GM21381 (cell line): ENCODE measurements around the gene STARD5.
"Not testable (repeated sequence)": the region's sequence is repeated elsewhere in the genome, so short reads cannot be mapped to it uniquely, and the experiment has no call there.

Experiments used
- ATAC-seq: cut with Tn5 transposase; IDR thresholded peaks from one replicate; pipeline ENCODE4 v1.9.1; 2021; ENCODE audit warnings: mild to moderate bottlenecking, moderate library complexity; ENCODE audit not compliant: unreplicated experiment

STARD5 gene

GRCh38 chr15:81337713-81338157 is 13.8 kb upstream of the STARD5 start:
- no peak for ATAC-seq

DNA sequence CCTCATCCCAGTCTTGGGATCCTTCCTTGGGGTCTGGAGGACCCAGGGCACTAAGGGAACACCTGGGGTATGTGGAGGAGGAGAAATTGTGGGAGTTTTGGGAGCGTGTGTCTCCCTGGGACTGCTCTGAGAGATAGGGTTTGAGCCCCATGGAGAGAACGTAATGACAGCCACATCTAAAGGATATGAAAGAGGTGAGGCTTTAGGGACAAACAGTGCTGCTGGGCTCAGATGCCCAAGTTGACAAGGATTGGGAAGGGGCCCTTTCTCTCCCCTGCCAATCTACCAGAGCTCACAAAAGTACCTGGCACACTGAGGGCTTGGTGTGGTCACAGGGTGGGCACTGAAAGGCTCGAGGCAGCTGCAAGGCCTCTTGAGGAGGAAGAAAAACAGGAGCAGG is 13.3 kb upstream of the STARD5 start:
- ATAC-seq: no peak

DNA sequence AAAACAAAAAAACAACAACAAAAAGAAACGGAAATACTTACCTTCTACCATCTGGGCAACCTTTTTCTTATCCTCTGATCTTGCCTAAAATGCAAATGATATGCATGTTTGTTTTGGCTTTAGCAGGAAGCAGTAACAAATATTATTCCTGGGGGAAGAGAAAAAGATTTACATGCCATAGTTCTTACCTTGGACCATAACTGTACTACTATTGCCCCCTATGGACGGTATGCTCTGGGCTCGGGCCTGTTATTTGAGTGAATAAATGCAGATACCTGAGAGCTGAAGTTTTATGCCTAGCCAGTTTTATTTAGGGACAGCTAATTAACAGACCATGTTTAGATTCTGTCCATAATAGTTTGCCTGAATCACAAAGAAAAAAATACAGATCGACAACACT is 12.6 kb upstream of the STARD5 start:
- ATAC-seq: no peak

DNA sequence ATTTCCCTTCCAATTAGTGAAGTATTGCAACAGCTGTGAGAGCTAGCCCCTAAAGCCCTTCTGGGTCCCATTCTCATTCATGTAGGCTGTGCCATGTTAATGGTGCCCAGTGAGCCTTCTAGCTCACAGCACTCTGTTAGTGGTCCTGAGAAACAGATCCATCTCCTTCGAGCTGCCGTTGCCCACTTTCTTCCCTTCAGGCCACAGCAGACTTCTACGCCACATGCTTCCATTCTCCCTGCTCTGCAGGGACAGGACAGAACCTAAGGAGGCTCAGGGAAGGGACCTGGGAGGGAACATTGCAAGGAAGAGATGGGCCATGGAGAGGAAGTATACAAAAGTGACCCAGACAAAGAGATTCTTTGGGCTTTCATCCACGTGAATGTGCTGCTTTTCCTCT is 11.7 kb upstream of the STARD5 start:
- no peak for ATAC-seq

- no peak for ATAC-seq
Measured at GRCh38 chr15:81334768-81335435, 11.0 kb upstream of the STARD5 start.

DNA sequence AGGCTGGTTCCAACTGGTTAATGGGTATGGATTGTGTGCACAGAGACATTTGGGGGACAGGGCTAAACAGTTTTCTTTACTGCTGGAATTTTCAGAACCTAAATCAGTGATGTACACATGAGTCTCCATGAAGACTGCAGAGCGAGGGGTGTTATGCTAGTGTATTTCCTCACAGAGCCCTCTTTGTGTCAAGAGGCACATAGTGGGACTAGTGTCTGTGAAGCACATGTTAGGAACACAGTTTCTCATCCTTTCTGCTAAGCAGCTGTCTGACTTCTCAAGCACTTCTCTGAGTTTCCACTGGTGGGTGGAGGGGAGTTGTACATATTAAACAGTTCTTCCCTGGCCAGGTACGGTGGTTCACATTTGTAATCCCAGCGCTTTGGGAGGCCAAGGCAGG is 9.4 kb upstream of the STARD5 start:
- ATAC-seq: no peak

- no peak for ATAC-seq
Measured at GRCh38 chr15:81332326-81332725, 8.4 kb upstream of the STARD5 start.

DNA sequence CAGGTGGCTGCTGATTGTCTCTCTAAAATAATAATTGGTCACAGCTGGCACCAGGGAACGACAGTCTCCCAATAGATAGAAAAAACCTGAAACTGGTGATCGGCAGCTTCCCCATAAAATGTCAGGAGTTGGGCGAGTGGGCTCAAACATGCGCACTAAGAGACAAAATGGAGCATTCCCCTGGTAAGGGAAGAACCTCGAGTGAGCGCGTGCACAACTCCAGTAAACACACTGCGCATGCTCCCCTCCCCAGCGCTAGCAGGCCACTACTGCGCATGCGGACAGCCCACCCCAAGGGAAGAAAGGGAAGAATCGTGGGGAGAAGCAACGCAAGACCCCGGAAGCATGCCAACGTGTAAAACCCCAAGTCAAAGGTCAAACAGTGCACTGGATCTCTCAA is 7.7 kb upstream of the STARD5 start:
- no peak for ATAC-seq

DNA sequence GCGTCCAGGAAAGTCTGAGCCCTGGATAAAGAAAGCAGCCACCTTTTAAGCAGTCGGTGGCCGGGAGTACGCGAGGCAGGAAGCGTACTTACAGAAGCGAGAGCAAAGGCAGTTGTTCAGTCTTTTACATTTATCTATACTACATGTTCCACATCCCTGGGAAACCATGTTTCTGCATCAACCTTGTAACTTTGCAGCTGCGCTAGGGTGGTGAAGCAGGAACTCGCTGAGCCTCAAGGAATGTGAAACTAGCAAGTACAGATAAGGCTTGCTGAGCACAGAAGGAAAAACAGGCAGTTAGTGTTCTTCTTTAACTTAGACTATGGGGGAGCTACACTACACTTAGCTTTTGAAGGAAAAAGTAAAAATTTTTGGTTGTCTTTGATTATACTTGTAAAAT is 7.2 kb upstream of the STARD5 start:
- ATAC-seq: not testable (repeated sequence)

- no peak for ATAC-seq
Measured at GRCh38 chr15:81330366-81331090, 6.6 kb upstream of the STARD5 start.

DNA sequence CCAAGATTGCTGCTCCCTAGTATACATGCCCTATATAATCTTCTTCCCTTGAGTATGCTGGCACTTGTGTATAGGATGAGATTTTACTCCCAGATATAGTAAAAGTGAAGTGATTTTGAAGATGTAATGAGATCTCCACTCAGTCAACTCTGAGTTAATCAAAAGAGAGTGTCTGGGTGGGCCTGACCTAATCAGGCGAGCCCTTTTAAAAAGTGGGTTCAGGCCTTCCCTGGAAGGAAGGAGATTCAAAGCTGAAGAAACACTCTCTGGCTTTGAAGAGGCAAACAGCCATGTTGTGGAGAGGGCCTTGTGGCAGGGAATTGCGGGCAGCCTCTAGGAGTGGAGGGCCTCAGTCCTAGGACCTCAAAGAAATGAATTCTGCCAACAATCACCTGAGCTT is 5.5 kb upstream of the STARD5 start:
- ATAC-seq: no peak

DNA sequence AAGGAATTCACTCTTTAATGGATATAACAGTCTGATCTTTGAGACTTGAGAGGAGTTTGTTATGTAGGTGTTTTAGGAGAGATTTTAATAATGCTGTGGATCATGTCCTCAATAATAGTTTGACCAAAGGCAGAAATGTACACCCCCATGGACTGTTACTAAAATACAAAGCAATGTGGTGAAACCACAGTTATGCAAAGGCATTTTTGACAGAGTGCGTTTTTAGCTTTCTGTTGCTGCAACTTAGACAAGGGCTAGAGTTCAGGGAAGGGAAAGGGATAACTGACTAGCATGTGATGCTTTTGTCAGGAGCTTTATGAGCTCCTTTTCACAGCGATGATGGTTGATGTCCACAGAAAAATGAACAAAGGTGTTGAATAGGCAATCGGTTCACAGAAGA is 3.6 kb upstream of the STARD5 start:
- ATAC-seq: no peak

- ATAC-seq: no peak
Measured at GRCh38 chr15:81326466-81327212, 2.7 kb upstream of the STARD5 start.

DNA sequence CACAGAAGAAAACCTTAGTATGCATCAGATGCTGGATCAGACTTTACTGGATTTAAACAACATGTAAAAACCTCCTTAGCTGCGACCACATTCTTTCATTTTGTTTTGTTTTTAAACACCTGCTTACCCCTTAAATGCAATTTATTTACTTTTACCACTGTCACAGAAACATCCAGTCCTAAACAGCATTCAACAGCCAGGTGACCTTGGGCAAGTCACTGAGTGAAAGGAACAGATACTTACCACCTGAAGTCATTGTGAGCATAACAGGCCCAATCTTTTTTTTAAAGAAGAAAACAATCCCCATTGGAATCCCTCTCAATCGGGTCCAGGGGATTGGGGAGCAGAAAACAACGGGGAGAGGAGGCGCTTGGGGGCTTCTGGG is 390 bp downstream of the STARD5 start:
- peak; percentile 6 for ATAC-seq

DNA sequence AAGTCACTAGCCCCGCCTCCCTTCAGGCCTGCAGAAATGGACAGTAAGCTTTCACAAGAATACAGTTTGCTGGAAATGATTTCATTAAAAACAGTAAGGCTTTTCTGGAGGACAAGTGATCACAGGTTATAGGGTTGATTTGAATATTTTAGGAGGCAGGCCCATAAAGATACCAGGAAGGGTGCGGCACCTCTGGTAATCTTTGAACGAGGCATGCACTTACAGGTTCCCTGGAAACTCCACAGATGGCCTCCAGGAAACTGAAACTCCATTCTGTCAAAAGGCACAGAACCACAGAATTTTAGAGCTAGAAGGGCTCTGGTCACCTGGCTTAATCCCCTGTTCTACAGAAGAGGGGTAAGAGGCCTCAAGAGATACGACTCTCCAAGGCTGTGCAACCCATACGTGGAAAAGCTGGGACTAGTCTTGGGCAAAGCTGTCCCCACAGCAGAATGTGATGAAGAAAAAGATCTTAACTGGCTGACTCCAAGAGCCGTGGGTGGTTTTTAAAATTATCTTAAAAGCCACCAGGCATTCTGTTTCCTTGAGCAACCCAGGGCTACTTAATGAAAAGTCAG is 1.2 kb downstream of the STARD5 start:
- ATAC-seq: no peak

DNA sequence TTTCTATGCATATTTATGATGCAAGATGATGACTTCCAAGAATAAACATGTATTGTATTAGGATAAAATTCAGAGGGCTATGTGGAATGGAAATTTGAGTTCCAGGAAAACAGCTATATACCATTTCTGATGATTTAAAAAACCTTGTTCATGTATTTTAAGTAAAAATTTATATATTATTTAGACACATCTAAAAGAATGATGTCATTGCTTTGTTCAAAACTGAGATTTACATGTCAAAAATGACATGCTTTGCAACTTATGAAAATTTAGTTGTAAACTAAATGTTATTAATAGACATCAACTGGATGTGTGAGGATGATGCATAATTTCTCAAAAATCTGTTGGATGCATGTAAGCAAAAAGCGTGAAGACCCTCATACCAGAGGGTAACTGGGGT is 2.3 kb downstream of the STARD5 start:
- ATAC-seq: no peak

GRCh38 chr15:81317642-81318017 is 6.3 kb downstream of the STARD5 start:
- ATAC-seq: no peak

- ATAC-seq: no peak
Measured at GRCh38 chr15:81316267-81316666, 7.7 kb downstream of the STARD5 start.

DNA sequence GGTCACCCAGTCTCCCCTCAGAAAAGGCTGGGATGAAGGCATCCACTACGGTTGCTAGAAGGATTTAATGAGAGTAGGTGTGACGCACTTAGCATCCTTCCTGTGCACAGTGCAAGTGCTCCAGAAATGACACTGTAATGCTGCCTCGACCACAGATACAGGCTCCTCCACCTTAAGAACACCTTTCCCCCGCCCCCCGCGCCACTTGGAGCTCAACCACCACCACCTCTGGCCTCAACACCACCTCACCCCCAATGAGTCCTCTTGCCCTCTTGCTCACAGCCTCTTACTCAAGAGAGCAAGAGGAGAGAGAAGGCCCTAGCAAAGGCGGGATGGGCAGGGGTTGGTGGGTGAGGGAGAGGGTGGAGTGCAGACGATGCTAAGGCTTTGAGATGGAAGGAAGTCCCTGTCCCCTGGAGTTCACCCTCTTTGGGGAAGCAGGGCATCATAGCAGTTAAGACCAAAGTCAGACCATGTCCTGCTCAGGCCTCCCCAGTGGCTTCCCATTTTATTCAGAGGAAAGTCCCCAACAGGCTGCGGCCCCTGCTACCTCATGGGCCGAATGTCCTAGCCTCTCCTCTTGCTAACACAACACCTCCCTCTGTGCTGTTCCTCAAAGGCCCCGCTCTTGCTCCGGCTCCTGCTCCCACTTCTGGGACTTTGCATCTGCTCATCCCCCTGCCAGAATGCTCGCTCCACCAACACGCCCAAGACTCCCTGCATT is 8.3 kb downstream of the STARD5 start:
- no peak for ATAC-seq

- ATAC-seq: no peak
Measured at GRCh38 chr15:81314378-81314777, 9.6 kb downstream of the STARD5 start.

- ATAC-seq: no peak
Measured at GRCh38 chr15:81313686-81314085, 10.3 kb downstream of the STARD5 start.
